Fibroblast of the aortic adventitia (primary cell): ENCODE measurements around the gene ALAD. TPM values are rescaled to one million over a fixed set of nuclear protein-coding genes. Genes with fewer than 3 reads are reported as not detected.

Source experiments
- DNase-seq: peaks from one replicate; pipeline ENCODE4 v3.0.0-alpha.2; 2010; ENCODE audit warnings: low read depth
- H3K4me3 ChIP-seq: 2 replicates; pipeline ENCODE4 v1.5.1; 2011; ENCODE audit warnings: low read depth, mild to moderate bottlenecking, control low read depth, low read length, moderate library complexity
- total RNA-seq: library from RNA; depleted of rRNA; stranded (reverse); fragments of >200 nt; gene quantifications from 2 replicates; pipeline ENCODE4 v1.2.3, GENCODE V29; 2012; ENCODE audit warnings: low replicate concordance
- TF ChIP-seq, protein P1 (sequence below): IDR thresholded peaks from 2 replicates; pipeline ENCODE4 v1.5.1; 2011; ENCODE audit warnings: mild to moderate bottlenecking, low read length, control low read depth, inconsistent platforms; ENCODE audit not compliant: insufficient read depth

The ALAD gene
- total RNA-seq, 1 donor: 17.0 TPM

DNA sequence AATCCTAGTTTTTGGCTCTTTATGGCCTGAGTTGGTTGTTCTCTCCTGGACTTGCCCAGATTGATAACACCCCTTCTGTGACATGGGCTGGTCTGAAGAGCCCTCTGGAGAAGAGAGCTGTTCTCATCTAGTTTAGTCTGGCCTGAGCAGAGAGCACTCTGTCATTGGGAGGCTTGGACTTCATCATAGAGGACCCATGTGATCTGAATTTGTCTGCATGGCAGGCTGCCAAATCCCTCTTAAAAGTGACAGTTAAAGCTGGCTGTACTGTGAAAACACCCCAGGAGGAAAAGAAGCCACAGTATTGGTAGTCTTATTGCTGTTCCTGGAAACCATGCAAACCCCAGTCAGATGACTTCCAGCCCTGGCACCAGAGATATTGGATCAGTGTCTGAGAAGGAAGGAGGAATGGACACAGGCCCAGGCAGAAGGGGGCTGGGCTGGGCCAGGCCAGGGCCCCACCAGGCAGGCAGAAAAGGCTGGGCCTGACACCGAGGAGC is 57.3 kb downstream of the ALAD start:
- TF ChIP-seq, protein P1, sequence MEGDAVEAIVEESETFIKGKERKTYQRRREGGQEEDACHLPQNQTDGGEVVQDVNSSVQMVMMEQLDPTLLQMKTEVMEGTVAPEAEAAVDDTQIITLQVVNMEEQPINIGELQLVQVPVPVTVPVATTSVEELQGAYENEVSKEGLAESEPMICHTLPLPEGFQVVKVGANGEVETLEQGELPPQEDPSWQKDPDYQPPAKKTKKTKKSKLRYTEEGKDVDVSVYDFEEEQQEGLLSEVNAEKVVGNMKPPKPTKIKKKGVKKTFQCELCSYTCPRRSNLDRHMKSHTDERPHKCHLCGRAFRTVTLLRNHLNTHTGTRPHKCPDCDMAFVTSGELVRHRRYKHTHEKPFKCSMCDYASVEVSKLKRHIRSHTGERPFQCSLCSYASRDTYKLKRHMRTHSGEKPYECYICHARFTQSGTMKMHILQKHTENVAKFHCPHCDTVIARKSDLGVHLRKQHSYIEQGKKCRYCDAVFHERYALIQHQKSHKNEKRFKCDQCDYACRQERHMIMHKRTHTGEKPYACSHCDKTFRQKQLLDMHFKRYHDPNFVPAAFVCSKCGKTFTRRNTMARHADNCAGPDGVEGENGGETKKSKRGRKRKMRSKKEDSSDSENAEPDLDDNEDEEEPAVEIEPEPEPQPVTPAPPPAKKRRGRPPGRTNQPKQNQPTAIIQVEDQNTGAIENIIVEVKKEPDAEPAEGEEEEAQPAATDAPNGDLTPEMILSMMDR: no peak
- H3K4me3 ChIP-seq: no peak overlapping the region
- DNase-seq: peak; percentile 96

DNA sequence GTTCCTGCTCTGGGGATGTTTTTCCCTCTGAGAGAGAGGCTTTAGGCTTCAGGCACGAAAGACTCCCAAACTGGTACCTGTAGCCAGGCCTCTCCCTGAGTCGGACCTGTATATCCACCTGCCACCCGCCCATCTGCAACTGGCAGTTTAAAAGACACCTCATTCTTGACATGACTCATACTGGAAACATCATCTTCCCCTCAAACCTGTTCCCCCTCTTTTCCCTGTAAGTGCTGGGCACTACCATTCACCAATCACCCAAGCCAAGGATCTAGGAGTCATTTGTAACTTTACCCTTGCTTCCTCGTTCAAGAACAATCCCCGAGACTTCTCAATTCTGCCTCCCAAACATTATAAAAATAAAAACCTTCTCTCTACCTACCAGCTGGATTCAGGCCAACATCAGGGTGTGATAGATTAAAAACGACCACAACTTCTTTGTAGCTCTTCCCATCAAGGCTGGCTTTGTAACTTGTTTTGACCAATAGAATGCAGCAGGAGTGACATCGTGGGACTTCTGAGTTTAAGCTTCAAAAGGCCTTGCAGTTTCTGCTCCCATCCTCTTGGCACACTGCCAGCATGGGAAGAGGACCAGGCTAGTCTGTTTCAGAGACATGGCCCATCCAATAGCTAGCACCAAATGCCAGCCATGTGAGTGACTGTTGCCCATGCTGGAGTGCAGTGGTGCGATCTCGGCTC is 59.2 kb downstream of the ALAD start:
- DNase-seq: no peak
- TF ChIP-seq, protein P1: no peak
- no peak overlapping the region for H3K4me3 ChIP-seq

DNA sequence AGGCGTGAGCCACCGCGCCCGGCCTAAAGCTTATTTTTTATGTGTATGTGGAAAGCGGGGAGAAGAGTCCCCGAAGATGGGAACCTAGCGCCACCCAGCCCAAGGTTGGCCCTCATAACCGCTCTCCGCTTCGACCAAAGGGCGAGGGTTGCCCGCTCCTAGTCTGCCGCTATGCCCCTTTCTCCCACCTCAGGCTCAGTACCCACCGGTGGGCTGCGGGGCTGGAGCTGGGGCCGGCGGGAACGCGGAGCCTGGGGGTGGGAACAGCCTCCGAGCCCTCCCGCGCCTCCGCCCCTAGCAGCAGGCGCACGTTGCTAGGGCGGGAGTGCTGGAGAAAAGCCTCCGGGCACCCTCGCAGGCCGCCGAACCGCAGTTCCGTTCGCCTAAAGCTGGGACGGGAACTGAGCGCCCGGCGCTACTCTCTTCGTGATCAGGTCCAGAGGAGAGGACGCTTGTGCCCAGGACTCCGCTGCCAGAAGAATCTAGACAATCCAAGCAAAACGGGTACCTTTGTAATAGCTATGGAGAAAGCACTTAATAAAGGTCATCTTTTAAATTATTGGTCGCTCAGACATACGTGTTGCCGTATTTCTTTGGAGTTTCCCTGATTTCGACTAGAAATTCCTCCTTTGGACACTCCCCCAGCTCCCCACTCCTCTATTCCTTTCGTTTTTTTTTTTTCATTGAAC is 60.9 kb downstream of the ALAD start, which contains the start of gene WDR31:
Gene WDR31 (minus strand): TSS at position 265 of the 689 bp plus-strand sequence. CDS start 8,253 bp downstream, outside the sequence.
- peak; percentile 92 for DNase-seq
- peak within 1 kb of the TSS; percentile 88 for H3K4me3 ChIP-seq
- TF ChIP-seq, protein P1: no peak

DNA sequence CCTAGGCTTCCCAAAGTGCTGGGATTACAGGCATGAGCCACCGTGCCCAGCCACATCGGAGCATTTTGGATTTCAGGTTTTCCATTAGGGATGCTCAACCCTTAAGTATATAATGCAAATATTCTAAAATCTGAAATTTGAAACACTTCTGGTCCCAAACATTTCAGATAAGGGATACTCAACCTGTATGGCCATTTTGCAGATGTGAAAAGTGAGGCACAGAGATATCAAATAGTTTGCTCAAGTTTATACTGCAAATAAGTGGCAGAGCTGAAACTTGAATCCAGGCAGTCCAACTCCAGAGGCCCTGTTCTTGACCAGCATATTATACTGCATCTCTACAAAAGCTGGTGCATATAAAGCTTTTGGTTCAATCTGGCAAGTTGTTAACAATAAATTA is 63.4 kb downstream of the ALAD start:
- TF ChIP-seq, protein P1: no peak
- DNase-seq: no peak
- H3K4me3 ChIP-seq: no peak overlapping the region

Other genes starting within 250 kb of the ALAD start
- gene FKBP15, start 180.0 kb downstream of the ALAD start, total RNA-seq: 10.5 and 27.7 TPM in 2 replicates
- 15.2 and 32.9 TPM in 2 replicates for gene SLC31A1, start 179.7 kb downstream of the ALAD start, total RNA-seq
- gene CDC26, start 125.7 kb downstream of the ALAD start, total RNA-seq: 57.1 and 124 TPM in 2 replicates
- gene PRPF4, start 125.6 kb downstream of the ALAD start, total RNA-seq: 24.0 and 25.9 TPM in 2 replicates
- not detected in 2 replicates for gene RNF183, start 97.9 kb downstream of the ALAD start, total RNA-seq
- gene WDR31, start 61.0 kb downstream of the ALAD start, total RNA-seq: 0.33 and 2.4 TPM in 2 replicates
- not detected in 2 replicates for gene BSPRY, start 51.7 kb downstream of the ALAD start, total RNA-seq
- 7.8 and 9.5 TPM in 2 replicates for gene HDHD3, start 24.3 kb downstream of the ALAD start, total RNA-seq
- 15.5 and 49.7 TPM in 2 replicates for gene POLE3, start 9.4 kb upstream of the ALAD start, total RNA-seq
- gene C9orf43, start 9.5 kb upstream of the ALAD start, total RNA-seq: 0.63 and 1.7 TPM in 2 replicates
- gene RGS3, start 62.4 kb upstream of the ALAD start, total RNA-seq: 22.2 and 48.9 TPM in 2 replicates